Neural cell (in vitro differentiated cells): ENCODE results near the gene DEFB121.

Source experiments
- CTCF ChIP-seq: fragments of 450-650 bp; IDR thresholded peaks from 2 replicates; pipeline ENCODE4 v1.5.1; 2014; ENCODE audit warnings: antibody characterized with exemption, mild to moderate bottlenecking, moderate library complexity; ENCODE audit not compliant: poor library complexity, severe bottlenecking
- EP300 ChIP-seq: fragments of 450-650 bp; conservative IDR thresholded peaks from 2 replicates; pipeline ENCODE4 v1.6.1; 2014; ENCODE audit warnings: antibody characterized with exemption, mild to moderate bottlenecking, moderate library complexity; ENCODE audit not compliant: poor library complexity, severe bottlenecking
- EZH2 ChIP-seq: fragments of 200-600, 300-800 bp; shearing (Covaris generic), sonication (generic); IDR thresholded peaks from 2 replicates; pipeline ENCODE4 v1.6.1; 2014; ENCODE audit warnings: antibody characterized with exemption, low read length, borderline replicate concordance, mild to moderate bottlenecking; ENCODE audit not compliant: insufficient read depth, poor library complexity, severe bottlenecking
- MXI1 ChIP-seq: fragments of 450-650 bp; conservative IDR thresholded peaks from 2 replicates; pipeline ENCODE4 v1.6.1; 2014; ENCODE audit warnings: antibody characterized with exemption, mild to moderate bottlenecking; ENCODE audit not compliant: poor library complexity, severe bottlenecking
- POLR2AphosphoS5 ChIP-seq: IDR thresholded peaks from 2 replicates; pipeline ENCODE4 v1.6.1; 2012
- RAD21 ChIP-seq: fragments of 450-650 bp; conservative IDR thresholded peaks from 2 replicates; pipeline ENCODE4 v1.6.1; 2014; ENCODE audit warnings: antibody characterized with exemption, mild to moderate bottlenecking, moderate library complexity
- REST ChIP-seq: IDR thresholded peaks from 2 replicates; pipeline ENCODE4 v1.6.1; 2012; ENCODE audit warnings: borderline replicate concordance
- SMC3 ChIP-seq: fragments of 450-650 bp; conservative IDR thresholded peaks from 2 replicates; pipeline ENCODE4 v1.6.1; 2014; ENCODE audit warnings: antibody characterized with exemption, mild to moderate bottlenecking, moderate library complexity; ENCODE audit not compliant: poor library complexity
- TAF1 ChIP-seq: IDR thresholded peaks from 2 replicates; pipeline ENCODE4 v1.6.1; 2012; ENCODE audit warnings: low read depth

GRCh38 chr20:31394900-31395299, 11.1 kb downstream of the DEFB121 start:
- TF ChIP-seq CTCF (no peak), TAF1 (no peak), EP300 (no peak), RAD21 (no peak), EZH2 (no peak), POLR2AphosphoS5 (no peak), REST (no peak), SMC3 (no peak), MXI1 (no peak)
